Testis (tissue), 3 donors: ENCODE results near the gene ARPC1A. TPM values are rescaled to one million over a fixed set of nuclear protein-coding genes. Genes with fewer than 3 reads are reported as not detected.
"Not testable (repeated sequence)": the region's sequence is repeated elsewhere in the genome, so short reads cannot be mapped to it uniquely, and the experiment has no call there.

Experiments used
- DNase-seq: peaks from one replicate; pipeline ENCODE4 v3.0.0-alpha.2; 2019
- H3K27ac ChIP-seq, 2 donors: fragments of 200-600 bp; sonication (generic); one replicate each; pipeline ENCODE4 v1.5.1; 2019
- H3K27me3 ChIP-seq: fragments of 200-600 bp; sonication (generic); one replicate; pipeline ENCODE4 v1.5.1; 2019
- H3K36me3 ChIP-seq: fragments of 200-600 bp; sonication (generic); one replicate; pipeline ENCODE4 v1.5.1; 2017; ENCODE audit warnings: low read depth; ENCODE audit errors: missing control alignments
- H3K4me1 ChIP-seq: fragments of 200-600 bp; sonication (generic); one replicate; pipeline ENCODE4 v1.5.1; 2019
- H3K4me3 ChIP-seq, 2 donors: fragments of 200-600 bp; sonication (generic); one replicate each; pipeline ENCODE4 v1.5.1; 2017 to 2019
- H3K9me3 ChIP-seq: fragments of 200-600 bp; sonication (generic); one replicate; pipeline ENCODE4 v1.5.1; 2017
- POLR2A ChIP-seq: fragments of 450-650 bp; IDR thresholded peaks from one replicate; pipeline ENCODE4 v1.6.1; 2017; ENCODE audit warnings: antibody characterized with exemption, mild to moderate bottlenecking, moderate library complexity
- WGBS, 2 donors: methylation state at CpG; one replicate each; pipeline ENCODE4 v1.1.5; 2018; 5-methylcytosine and 5-hydroxymethylcytosine counted together
- intact Hi-C: fragments of 100-400 bp; cut with DNase I; formaldehyde crosslinking; loops from one replicate; pipeline ENCODE4 v1.15.1; 2023; ENCODE audit warnings: low total_unique reads
- polyA plus RNA-seq: library from polyadenylated mRNA; stranded (reverse); fragments of 350-450 nt; fragmentation: Illumina TruSeq; extraction: RNeasy Lipid Tissue Mini Kit (QIAGEN cat#74804); gene quantifications from one replicate; pipeline ENCODE4 v1.2.3, GENCODE V29; 2014; ENCODE audit warnings: low read depth, low replicate concordance; ENCODE audit not compliant: insufficient read depth
- total RNA-seq, 2 donors: library from RNA; depleted of rRNA; stranded (reverse); fragments of >200 nt; gene quantifications; one replicate each; pipeline ENCODE4 v1.2.3, GENCODE V29; 2016
- TF ChIP-seq, protein P1 (sequence below), 3 experiments: fragments of 450-650 bp in 2 of 3; fragments of 200-600 bp in 1 of 3; sonication (generic) in 1 of 3; IDR thresholded peaks; one replicate each; pipeline ENCODE4 v1.5.1; 2016 to 2019; ENCODE audit warnings: antibody characterized with exemption in 3 of 3, mild to moderate bottlenecking in 2 of 3, moderate library complexity in 1 of 3

ARPC1A gene
- total and polyA plus RNA-seq, 3 donors from 2014 or later, result 91.8 to 120 (median 117) TPM

- Histone ChIP-seq H3K27ac (peak overlapping the region; percentile 82), H3K27me3 (no peaks in the 10 kb centered on the region), H3K9me3 (no peaks in the 10 kb centered on the region), H3K4me1 (peaks cover 31% of the 10 kb centered on the region), H3K4me3 (peak overlapping the region; percentile 80 to 95), H3K36me3 (no peaks in the 10 kb centered on the region)
- TF ChIP-seq POLR2A, result no peak
- TF ChIP-seq, protein P1, sequence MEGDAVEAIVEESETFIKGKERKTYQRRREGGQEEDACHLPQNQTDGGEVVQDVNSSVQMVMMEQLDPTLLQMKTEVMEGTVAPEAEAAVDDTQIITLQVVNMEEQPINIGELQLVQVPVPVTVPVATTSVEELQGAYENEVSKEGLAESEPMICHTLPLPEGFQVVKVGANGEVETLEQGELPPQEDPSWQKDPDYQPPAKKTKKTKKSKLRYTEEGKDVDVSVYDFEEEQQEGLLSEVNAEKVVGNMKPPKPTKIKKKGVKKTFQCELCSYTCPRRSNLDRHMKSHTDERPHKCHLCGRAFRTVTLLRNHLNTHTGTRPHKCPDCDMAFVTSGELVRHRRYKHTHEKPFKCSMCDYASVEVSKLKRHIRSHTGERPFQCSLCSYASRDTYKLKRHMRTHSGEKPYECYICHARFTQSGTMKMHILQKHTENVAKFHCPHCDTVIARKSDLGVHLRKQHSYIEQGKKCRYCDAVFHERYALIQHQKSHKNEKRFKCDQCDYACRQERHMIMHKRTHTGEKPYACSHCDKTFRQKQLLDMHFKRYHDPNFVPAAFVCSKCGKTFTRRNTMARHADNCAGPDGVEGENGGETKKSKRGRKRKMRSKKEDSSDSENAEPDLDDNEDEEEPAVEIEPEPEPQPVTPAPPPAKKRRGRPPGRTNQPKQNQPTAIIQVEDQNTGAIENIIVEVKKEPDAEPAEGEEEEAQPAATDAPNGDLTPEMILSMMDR (IDR thresholded peaks at IDR 0.05), result no peak
- DNase-seq, result no peak
- 0 to 1% methylated on average over 10 of the region's 10 CpGs for WGBS, 2 donors
- intact Hi-C loops, result no loop called here
These were observed 697 bp downstream of the ARPC1A start for GRCh38 chr7:99326408-99326782.

GRCh38 chr7:99330314-99330961, 4.7 kb downstream of the ARPC1A start:
- intact Hi-C loops, H3K36me3 ChIP-seq, H3K9me3 ChIP-seq, DNase-seq, H3K4me3 ChIP-seq, H3K27me3 ChIP-seq, H3K27ac ChIP-seq: not testable (repeated sequence)
- H3K4me1 ChIP-seq, result peaks cover 25% of the 10 kb centered on the region
- 79 to 82% methylated on average over 8 of the region's 8 CpGs for WGBS, 2 donors

DNA sequence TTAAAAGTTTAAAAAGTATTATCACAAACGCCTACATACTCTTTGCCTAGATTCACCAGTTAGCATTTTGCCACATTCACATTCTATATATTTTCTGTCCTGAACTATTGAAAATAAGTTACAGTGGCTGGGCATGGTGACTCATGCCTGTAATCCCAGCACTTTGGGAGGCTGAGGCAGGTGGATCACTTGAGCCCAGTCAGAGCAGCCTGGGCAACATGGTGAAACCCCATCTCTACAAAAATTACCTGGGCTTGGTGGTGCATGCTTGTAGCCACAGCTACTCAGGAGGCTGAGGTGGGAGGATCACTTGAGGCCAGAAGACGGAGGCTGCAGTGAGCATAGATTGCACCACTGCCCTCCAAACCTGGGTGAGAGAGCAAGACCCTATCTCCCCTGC, 5.3 kb downstream of the ARPC1A start:
- Histone ChIP-seq H3K36me3 (no peaks in the 10 kb centered on the region), H3K9me3 (no peaks in the 10 kb centered on the region), H3K4me3 (no peak overlapping the region), H3K4me1 (peaks cover 25% of the 10 kb centered on the region), H3K27ac (no peak overlapping the region), H3K27me3 (no peaks in the 10 kb centered on the region)
- no peak for TF ChIP-seq POLR2A
- TF ChIP-seq, protein P1 (IDR thresholded peaks at IDR 0.05), result no peak
- no peak for DNase-seq
- 87 to 88% methylated on average over 2 of the region's 2 CpGs for WGBS, 2 donors
- intact Hi-C loops, result no loop called here

- Histone ChIP-seq H3K36me3 (no peaks in the 10 kb centered on the region), H3K4me1 (no peaks in the 10 kb centered on the region), H3K9me3 (no peaks in the 10 kb centered on the region), H3K4me3 (no peak overlapping the region), H3K27me3 (no peaks in the 10 kb centered on the region), H3K27ac (no peak overlapping the region)
- intact Hi-C loops, result no loop called here
- DNase-seq, result no peak
- no peak for TF ChIP-seq POLR2A
- TF ChIP-seq, protein P1 (IDR thresholded peaks at IDR 0.05), result no peak
- 91 to 97% methylated on average over 3 of the region's 3 CpGs for WGBS, 2 donors
These were observed 13.9 kb downstream of the ARPC1A start for GRCh38 chr7:99339595-99339994.

- intact Hi-C loops, result no loop called here
- H3K4me1 ChIP-seq, result no peaks in the 10 kb centered on the region
- TF ChIP-seq POLR2A, result no peak
- TF ChIP-seq, protein P1 (IDR thresholded peaks at IDR 0.05), result no peak
- H3K9me3 ChIP-seq, result no peaks in the 10 kb centered on the region
- H3K27me3 ChIP-seq, result no peaks in the 10 kb centered on the region
- H3K36me3 ChIP-seq, result no peaks in the 10 kb centered on the region
- peak overlapping the region; percentile 33 to 79 for H3K27ac ChIP-seq
- WGBS, 2 donors, result 61 to 75% methylated on average over 3 of the region's 3 CpGs
- no peak for DNase-seq
- no peak overlapping the region for H3K4me3 ChIP-seq
These were observed 15.0 kb downstream of the ARPC1A start for GRCh38 chr7:99340659-99341058.
